Activated naive CD8-positive, alpha-beta T cell treated with anti-CD3 and anti-CD28 coated beads for 36 hours (primary cell): Measurements from ENCODE around the gene SNHG17. TPM values are rescaled to one million over a fixed set of nuclear protein-coding genes. Genes with fewer than 3 reads are reported as not detected.
"Not testable (repeated sequence)": the region's sequence is repeated elsewhere in the genome, so short reads cannot be mapped to it uniquely, and the experiment has no call there.

Experiments used
- DNase-seq: peaks from one replicate; pipeline ENCODE4 v3.0.0; 2021
- H3K27ac Mint-ChIP-seq: one replicate; pipeline ENCODE4 v1.8.0; 2022; ENCODE audit warnings: mild to moderate bottlenecking, moderate library complexity, mixed read lengths
- H3K27me3 Mint-ChIP-seq: one replicate; pipeline ENCODE4 v1.8.0; 2022; ENCODE audit warnings: mild to moderate bottlenecking, mixed read lengths
- H3K36me3 Mint-ChIP-seq: one replicate; pipeline ENCODE4 v1.8.0; 2021; ENCODE audit warnings: mild to moderate bottlenecking, mixed read lengths
- H3K4me1 Mint-ChIP-seq: one replicate; pipeline ENCODE4 v1.8.0; 2021; ENCODE audit warnings: mixed read lengths
- H3K4me3 Mint-ChIP-seq: one replicate; pipeline ENCODE4 v1.8.0; 2022; ENCODE audit warnings: mild to moderate bottlenecking, moderate library complexity, mixed read lengths
- H3K9me3 Mint-ChIP-seq: one replicate; pipeline ENCODE4 v1.8.0; 2022; ENCODE audit warnings: mixed read lengths
- total RNA-seq, 2 experiments: library from RNA; stranded (reverse); gene quantifications; one replicate each; pipeline ENCODE4 v1.2.3, GENCODE V29; 2021

SNHG17 gene
- total RNA-seq, 2 experiments from 2014 or later = 249 to 259 TPM

DNA sequence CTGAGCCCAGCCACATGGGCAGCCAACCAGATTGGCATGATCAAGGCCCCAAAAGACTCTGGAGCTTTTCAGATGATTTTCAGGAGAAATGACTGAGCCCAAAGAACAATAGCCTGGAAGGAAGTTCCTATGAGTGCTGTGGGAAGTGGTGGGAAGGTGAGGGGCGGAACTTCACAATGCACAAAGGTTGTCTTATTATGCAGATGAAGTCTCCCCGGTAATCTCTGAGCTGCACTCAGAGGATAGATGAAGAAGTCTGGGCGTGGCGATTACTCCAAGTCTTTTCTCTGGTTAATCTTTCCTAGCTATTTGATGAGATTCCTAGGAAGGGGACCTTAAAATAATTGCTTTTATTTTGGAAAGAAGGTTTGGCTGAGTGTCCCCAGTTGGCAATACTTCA, 52.0 kb downstream of the SNHG17 start:
- no peak overlapping the region for H3K4me3 Mint-ChIP-seq
- no peak overlapping the region for H3K27ac Mint-ChIP-seq
- peaks cover 12% of the 10 kb centered on the region for H3K27me3 Mint-ChIP-seq
- H3K4me1 Mint-ChIP-seq = no peaks in the 10 kb centered on the region
- no peak for DNase-seq
- H3K36me3 Mint-ChIP-seq = no peaks in the 10 kb centered on the region
- H3K9me3 Mint-ChIP-seq = no peaks in the 10 kb centered on the region

DNA sequence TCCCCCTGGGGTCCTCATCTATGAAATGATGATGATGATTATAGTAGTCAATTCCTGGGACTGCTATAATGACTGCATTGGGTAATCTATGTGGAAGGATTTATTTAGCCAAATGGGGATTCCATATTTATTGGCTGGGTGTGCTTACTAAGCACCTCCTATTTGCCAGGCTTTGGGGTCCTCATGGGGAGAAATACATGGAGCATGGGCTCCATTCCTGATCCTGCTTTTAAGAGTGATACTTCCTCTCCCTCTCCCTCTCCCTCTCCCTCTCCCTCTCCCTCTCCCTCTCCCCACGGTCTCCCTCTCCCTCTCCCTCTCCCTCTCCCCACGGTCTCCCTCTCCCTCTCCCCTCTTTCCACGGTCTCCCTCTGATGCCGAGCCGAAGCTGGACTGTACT, 57.3 kb downstream of the SNHG17 start:
- DNase-seq, H3K9me3 Mint-ChIP-seq, H3K4me1 Mint-ChIP-seq, H3K36me3 Mint-ChIP-seq, H3K4me3 Mint-ChIP-seq, H3K27ac Mint-ChIP-seq: not testable (repeated sequence)
- peaks cover 13% of the 10 kb centered on the region for H3K27me3 Mint-ChIP-seq

DNA sequence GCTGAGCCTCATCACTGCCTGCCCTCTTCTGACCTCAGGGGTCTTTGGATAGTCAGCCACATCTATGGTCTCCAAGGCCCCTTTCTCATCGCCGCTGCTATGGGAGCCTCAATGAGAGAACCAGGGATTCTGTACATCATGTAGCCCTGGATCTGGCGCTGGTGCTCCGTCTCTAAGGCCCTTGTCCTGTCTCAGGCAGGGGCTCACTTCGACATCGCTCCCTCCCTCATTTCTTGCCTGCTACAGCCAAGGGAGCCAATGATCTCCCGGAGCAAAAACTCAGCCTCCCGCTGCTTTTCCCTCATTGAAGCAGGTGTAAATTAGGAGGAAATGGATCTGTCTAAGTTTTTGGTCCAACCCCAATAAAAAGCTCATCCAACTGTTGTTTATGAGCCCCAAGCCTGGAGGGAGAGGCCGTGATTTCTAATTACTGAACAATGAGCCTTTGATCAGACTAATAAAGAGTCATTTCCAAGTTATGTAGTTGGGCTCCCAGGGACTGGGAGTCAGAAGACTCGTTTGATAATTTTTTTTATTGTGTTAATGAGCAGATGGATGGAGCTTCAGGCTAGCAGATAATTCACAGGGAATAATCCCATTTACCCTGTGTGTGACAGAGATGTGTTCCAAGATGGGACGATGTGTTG, 58.0 kb downstream of the SNHG17 start:
- peaks cover 1% of the 10 kb centered on the region for H3K4me1 Mint-ChIP-seq
- peaks cover 8% of the 10 kb centered on the region for H3K27me3 Mint-ChIP-seq
- DNase-seq = no peak
- no peaks in the 10 kb centered on the region for H3K36me3 Mint-ChIP-seq
- H3K4me3 Mint-ChIP-seq = no peak overlapping the region
- no peak overlapping the region for H3K27ac Mint-ChIP-seq
- no peaks in the 10 kb centered on the region for H3K9me3 Mint-ChIP-seq

DNA sequence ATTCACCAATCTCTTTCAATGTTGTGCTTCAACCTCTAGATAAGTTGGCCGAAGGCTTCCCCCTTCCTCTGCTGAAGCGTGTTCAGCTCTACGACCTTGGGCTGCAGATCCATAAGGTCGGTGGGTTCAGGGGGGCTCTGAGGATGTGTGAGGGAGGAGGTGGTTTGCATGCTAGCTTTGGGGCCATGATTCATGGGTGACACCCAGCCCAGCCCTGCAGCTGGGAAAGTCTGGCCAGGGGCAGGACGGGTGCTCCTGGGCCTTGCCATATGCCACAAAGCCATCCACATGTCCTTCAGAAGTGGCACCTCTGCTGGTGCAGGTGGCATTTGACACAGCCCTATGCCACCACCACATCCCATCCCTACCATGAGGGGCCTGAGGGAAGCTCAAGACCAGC, 61.2 kb downstream of the SNHG17 start:
- no peak for DNase-seq
- no peak overlapping the region for H3K27ac Mint-ChIP-seq
- no peak overlapping the region for H3K4me3 Mint-ChIP-seq
- no peaks in the 10 kb centered on the region for H3K9me3 Mint-ChIP-seq
- no peaks in the 10 kb centered on the region for H3K36me3 Mint-ChIP-seq
- peaks cover 6% of the 10 kb centered on the region for H3K4me1 Mint-ChIP-seq
- peaks cover 4% of the 10 kb centered on the region for H3K27me3 Mint-ChIP-seq

DNA sequence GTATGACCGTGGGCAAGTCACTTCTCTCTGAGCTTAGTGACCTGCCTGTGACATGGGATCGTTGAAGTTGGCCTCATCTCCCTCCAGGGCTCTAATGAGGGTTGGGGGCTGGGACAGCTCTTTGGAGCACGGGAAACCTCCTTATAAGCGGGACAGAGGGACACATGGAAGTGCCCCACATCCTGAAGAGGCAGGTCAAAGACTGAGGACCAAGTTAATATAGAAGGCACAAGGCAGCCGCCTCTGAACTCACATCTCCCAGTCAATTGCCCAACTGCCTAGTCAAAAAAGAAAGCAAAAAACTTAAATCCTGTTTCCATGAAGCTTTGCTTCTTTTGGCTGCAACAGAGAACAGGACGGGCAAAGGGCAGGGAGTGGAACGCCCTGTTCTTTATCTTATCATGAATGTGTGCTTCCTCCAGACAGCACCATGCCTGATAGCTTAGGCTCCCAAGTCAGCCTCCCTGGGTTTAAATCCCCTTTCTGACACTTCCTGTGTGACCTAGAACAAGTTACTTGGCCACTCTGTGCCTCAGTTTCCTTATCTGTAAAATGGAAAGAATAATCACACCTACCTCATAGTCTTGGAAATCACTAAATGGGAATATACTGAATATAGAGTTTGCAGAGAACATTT, 61.8 kb downstream of the SNHG17 start:
- H3K9me3 Mint-ChIP-seq = no peaks in the 10 kb centered on the region
- H3K27ac Mint-ChIP-seq = no peak overlapping the region
- peaks cover 6% of the 10 kb centered on the region for H3K4me1 Mint-ChIP-seq
- H3K36me3 Mint-ChIP-seq = no peaks in the 10 kb centered on the region
- H3K27me3 Mint-ChIP-seq = peaks cover 4% of the 10 kb centered on the region
- no peak overlapping the region for H3K4me3 Mint-ChIP-seq
- DNase-seq = no peak

DNA sequence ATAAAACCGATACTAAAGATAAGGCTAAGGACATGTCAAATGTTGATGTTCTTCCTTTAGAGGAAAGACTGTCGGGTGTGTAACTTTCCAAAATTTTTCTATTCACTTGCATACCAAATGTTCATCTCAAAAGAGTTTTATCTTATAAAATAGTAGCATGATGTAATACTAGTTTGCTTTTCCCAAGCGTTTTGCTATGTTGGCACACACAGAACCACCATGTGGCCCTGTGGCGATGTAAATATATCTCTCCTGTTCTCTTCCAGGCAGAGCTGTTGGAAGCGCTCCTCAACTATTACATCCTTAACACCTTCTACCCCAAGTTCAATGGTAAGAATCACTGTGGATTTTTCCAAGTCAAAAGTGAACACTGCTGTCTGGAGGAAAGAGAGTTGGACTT, 62.3 kb downstream of the SNHG17 start:
- DNase-seq = no peak
- H3K9me3 Mint-ChIP-seq = no peaks in the 10 kb centered on the region
- no peak overlapping the region for H3K4me3 Mint-ChIP-seq
- H3K4me1 Mint-ChIP-seq = peaks cover 6% of the 10 kb centered on the region
- peaks cover 4% of the 10 kb centered on the region for H3K27me3 Mint-ChIP-seq
- no peaks in the 10 kb centered on the region for H3K36me3 Mint-ChIP-seq
- H3K27ac Mint-ChIP-seq = no peak overlapping the region

Other genes with a start within 250 kb of the SNHG17 start
- gene KIAA1755, start 174.6 kb downstream of the SNHG17 start, total RNA-seq = not detected
- not detected for gene BPI, start 131.2 kb downstream of the SNHG17 start, total RNA-seq
- not detected for gene LBP, start 88.8 kb downstream of the SNHG17 start, total RNA-seq
- 10 to 100 TPM; 25.1 to 25.6 TPM for gene RALGAPB, start 37.5 kb upstream of the SNHG17 start, total RNA-seq
- gene ADIG, start 145.9 kb upstream of the SNHG17 start, total RNA-seq = not detected
- gene ARHGAP40, start 166.5 kb upstream of the SNHG17 start, total RNA-seq = under 1 TPM in 1 of 2 experiments, not detected in 1; 0.12 TPM